H1 (cell line): ENCODE data around the gene GLCE. TPM values are rescaled to one million over a fixed set of nuclear protein-coding genes. Genes with fewer than 3 reads are reported as not detected.

ENCODE experiments used
- CTCF ChIA-PET: fragments of 300-600 bp; sonication (Branson Sonifier 250); formaldehyde crosslinking; loops from one replicate; lab custom pipeline; 2021; ENCODE audit not compliant: partially characterized antibody; lab: Charles Lee
- POLR2A ChIA-PET: fragments of 300-600 bp; sonication (Branson Sonifier 250); formaldehyde crosslinking; loops from one replicate; lab custom pipeline; 2021; ENCODE audit warnings: inconsistent platforms; ENCODE audit not compliant: partially characterized antibody; lab: Charles Lee
- DNase-seq, 2 experiments: peaks; one replicate each; pipeline versions ENCODE4 v3.0.0 to v3.0.0-alpha.2; 2010 to 2022; ENCODE audit warnings: low spot score in 2 of 2, low read depth in 1 of 2, mixed read lengths in 1 of 2
- FAIRE-seq: peaks from 2 replicates; lab custom pipeline; 2011; peaks lifted over from hg19 to GRCh38; lab: Jason Lieb, UNC
- H2AFZ ChIP-seq: 2 replicates; pipeline ENCODE4 v1.8.1; 2012; ENCODE audit warnings: low read length, inconsistent platforms
- H2AK5ac ChIP-seq: 2 replicates; pipeline ENCODE4 v1.6.1; 2013; ENCODE audit warnings: low read depth, low read length
- H2BK120ac ChIP-seq: replicated peaks from 2 replicates; pipeline ENCODE3; 2013; ENCODE audit warnings: low read depth, low read length, inconsistent platforms
- H2BK12ac ChIP-seq: 2 replicates; pipeline ENCODE4 v1.6.1; 2013; ENCODE audit warnings: low read depth, low read length
- H2BK15ac ChIP-seq: 2 replicates; pipeline ENCODE4 v1.6.1; 2013; ENCODE audit warnings: low read length
- H2BK20ac ChIP-seq: 2 replicates; pipeline ENCODE4 v1.6.1; 2013; ENCODE audit warnings: low read length
- H2BK5ac ChIP-seq: 2 replicates; pipeline ENCODE4 v1.6.1; 2013; ENCODE audit warnings: low read depth, low read length
- H3K14ac ChIP-seq: 2 replicates; pipeline ENCODE4 v1.6.1; 2013; ENCODE audit warnings: inconsistent platforms; ENCODE audit not compliant: insufficient read length
- H3K18ac ChIP-seq: 2 replicates; pipeline ENCODE4 v1.6.1; 2013; ENCODE audit warnings: low read length; ENCODE audit errors: extremely low read depth
- H3K23ac ChIP-seq: 2 replicates; pipeline ENCODE4 v1.6.1; 2013; ENCODE audit warnings: inconsistent platforms; ENCODE audit not compliant: insufficient read length
- H3K23me2 ChIP-seq: 2 replicates; pipeline ENCODE4 v1.6.1; 2013; ENCODE audit warnings: low read depth, low read length
- H3K27ac ChIP-seq: 2 replicates; pipeline ENCODE4 v1.6.1; 2011; ENCODE audit warnings: low read depth, low read length, inconsistent platforms
- H3K27me3 ChIP-seq, 4 experiments: replicated peaks in 1 of 4; 1 replicate in 1 of 4; 2 replicates in 3 of 4; pipeline versions ENCODE4 v1.6.1 to v1.8.1; 2011 to 2013; ENCODE audit warnings: low read length in 3 of 4, mild to moderate bottlenecking in 3 of 4, inconsistent platforms in 2 of 4, mixed read lengths in 2 of 4, moderate library complexity in 1 of 4; ENCODE audit not compliant: control insufficient read depth in 3 of 4, insufficient read depth in 3 of 4; ENCODE audit errors: extremely low read depth in 1 of 4
- H3K36me3 ChIP-seq, 4 experiments: 2 replicates each; pipeline versions ENCODE4 v1.6.1 to v1.8.1; 2011 to 2013; ENCODE audit warnings: mild to moderate bottlenecking in 4 of 4, low read length in 3 of 4, moderate library complexity in 2 of 4, control low read depth in 1 of 4, inconsistent platforms in 1 of 4; ENCODE audit not compliant: insufficient read depth in 4 of 4, control insufficient read depth in 2 of 4
- H3K4ac ChIP-seq: replicated peaks from 2 replicates; pipeline ENCODE3; 2013; ENCODE audit warnings: low read length, low read depth, mixed read lengths, inconsistent platforms; ENCODE audit not compliant: insufficient read length
- H3K4me1 ChIP-seq, 4 experiments: replicated peaks in 1 of 4; 1 replicate in 1 of 4; 2 replicates in 3 of 4; pipeline versions ENCODE4 v1.6.1 to v1.8.1; 2011 to 2013; ENCODE audit warnings: low read length in 3 of 4, inconsistent platforms in 2 of 4, mixed read lengths in 1 of 4; ENCODE audit not compliant: insufficient read depth in 4 of 4, control insufficient read depth in 3 of 4
- H3K4me2 ChIP-seq, 2 experiments: 2 replicates each; pipeline versions ENCODE4 v1.6.1 to v1.8.1; 2011 to 2013; ENCODE audit warnings: low read depth in 2 of 2, low read length in 2 of 2, control low read depth in 1 of 2, inconsistent platforms in 1 of 2, mild to moderate bottlenecking in 1 of 2; ENCODE audit not compliant: insufficient read depth in 1 of 2
- H3K4me3 ChIP-seq, 4 experiments: fragments of 200-600, 300-600 bp in 1 of 4; sonication (generic), shearing (Covaris generic), sonication (Bioruptor Twin) in 1 of 4; 2 replicates each; pipeline versions ENCODE4 v1.5.1 to v1.8.1; 2011 to 2016; ENCODE audit warnings: low read length in 4 of 4, low read depth in 3 of 4, control low read depth in 2 of 4, inconsistent platforms in 2 of 4, mild to moderate bottlenecking in 2 of 4, mixed read lengths in 1 of 4, moderate library complexity in 1 of 4; ENCODE audit not compliant: insufficient read depth in 2 of 4; ENCODE audit errors: extremely low read depth in 1 of 4
- H3K56ac ChIP-seq: replicated peaks from 2 replicates; pipeline ENCODE3; 2013; ENCODE audit warnings: low read depth, mild to moderate bottlenecking, mixed read lengths, low read length, inconsistent platforms; ENCODE audit not compliant: insufficient read length
- H3K79me1 ChIP-seq: 2 replicates; pipeline ENCODE4 v1.6.1; 2013; ENCODE audit warnings: low read depth, low read length, control low read depth
- H3K79me2 ChIP-seq, 2 experiments: 2 replicates each; pipeline versions ENCODE4 v1.6.1 to v1.8.1; 2012 to 2013; ENCODE audit warnings: low read length in 2 of 2, mild to moderate bottlenecking in 2 of 2, inconsistent platforms in 1 of 2; ENCODE audit not compliant: insufficient read depth in 2 of 2, control insufficient read depth in 1 of 2
- H3K9ac ChIP-seq, 4 experiments: replicated peaks in 1 of 4; 1 replicate in 1 of 4; 2 replicates in 3 of 4; pipeline versions ENCODE4 v1.6.1 to v1.8.1; 2011 to 2013; ENCODE audit warnings: low read depth in 3 of 4, low read length in 3 of 4, control low read depth in 2 of 4, mild to moderate bottlenecking in 2 of 4, moderate library complexity in 2 of 4, inconsistent platforms in 1 of 4; ENCODE audit errors: extremely low read depth in 1 of 4
- H3K9me3 ChIP-seq, 2 experiments: 2 replicates each; pipeline versions ENCODE4 v1.6.1 to v1.8.1; 2012 to 2013; ENCODE audit warnings: mild to moderate bottlenecking in 2 of 2, moderate library complexity in 2 of 2, control low read depth in 1 of 2, inconsistent platforms in 1 of 2, low read depth in 1 of 2, low read length in 1 of 2, mixed read lengths in 1 of 2; ENCODE audit not compliant: insufficient read depth in 2 of 2
- H4K20me1 ChIP-seq, 2 experiments: replicated peaks in 1 of 2; 2 replicates each; pipeline versions ENCODE3 to v1.8.1; 2011 to 2013; ENCODE audit warnings: inconsistent platforms in 2 of 2, low read length in 2 of 2, mild to moderate bottlenecking in 1 of 2; ENCODE audit not compliant: insufficient read depth in 2 of 2, control insufficient read depth in 1 of 2
- H4K5ac ChIP-seq: 2 replicates; pipeline ENCODE4 v1.6.1; 2013; ENCODE audit warnings: low read length, low read depth, mixed read lengths, inconsistent platforms; ENCODE audit not compliant: insufficient read length
- H4K8ac ChIP-seq: 2 replicates; pipeline ENCODE4 v1.8.0; 2013; ENCODE audit warnings: mild to moderate bottlenecking, moderate library complexity, low read length, inconsistent platforms; ENCODE audit not compliant: insufficient read depth; ENCODE audit errors: extremely low read depth
- H4K91ac ChIP-seq: replicated peaks from 2 replicates; pipeline ENCODE3; 2013; ENCODE audit warnings: low read length, mixed read lengths, inconsistent platforms; ENCODE audit not compliant: insufficient read length
- CEBPB ChIP-seq: IDR thresholded peaks from 2 replicates; pipeline ENCODE4 v1.6.1; 2012; ENCODE audit warnings: low read depth, low read length
- KDM4A ChIP-seq: IDR thresholded peaks from one replicate; pipeline ENCODE4 v1.7.1; 2012; ENCODE audit warnings: low read depth, mild to moderate bottlenecking, moderate library complexity, low read length, inconsistent platforms; ENCODE audit not compliant: severe bottlenecking
- MAFK ChIP-seq: IDR thresholded peaks from 2 replicates; pipeline ENCODE4 v1.6.1; 2012; ENCODE audit warnings: low read depth, mild to moderate bottlenecking, improper control_type of control experiment, low read length
- MAX ChIP-seq: IDR thresholded peaks from 2 replicates; pipeline ENCODE4 v1.6.1; 2012; ENCODE audit warnings: inconsistent platforms
- RAD21 ChIP-seq, 2 experiments: IDR thresholded peaks in 1 of 2; conservative IDR thresholded peaks in 1 of 2; 2 replicates each; pipeline ENCODE4 v1.6.1; 2011; ENCODE audit warnings: low read depth in 2 of 2, low read length in 2 of 2, improper control_type of control experiment in 1 of 2, inconsistent platforms in 1 of 2, mild to moderate bottlenecking in 1 of 2, moderate library complexity in 1 of 2
- WGBS, 2 experiments: shearing (Covaris generic) in 1 of 2; methylation state at CpG; one replicate each; pipeline versions ENCODE4 v1.1.6 to v1.1.7; 2013 to 2015; ENCODE audit warnings: low lambda C conversion rate in 2 of 2, mixed read lengths in 2 of 2, inconsistent platforms in 1 of 2, low coverage in 1 of 2, missing lambda C conversion rate in 1 of 2; ENCODE audit not compliant: insufficient replicate concordance in 2 of 2, insufficient coverage in 1 of 2, insufficient read length in 1 of 2; ENCODE audit errors: extremely low coverage in 1 of 2, missing lambda C conversion rate in 1 of 2; 5-methylcytosine and 5-hydroxymethylcytosine counted together
- polyA plus RNA-seq, 7 experiments: library from polyadenylated mRNA; depleted of rRNA in 3 of 7; stranded (reverse) in 5 of 7; unstranded in 2 of 7; fragments of >200 nt in 5 of 7; fragments of 200-250 nt in 2 of 7; gene quantifications; 1 replicate in 5 of 7; 2 replicates in 1 of 7; 4 replicates in 1 of 7; pipeline versions ENCODE4 v1.2.1 to v1.2.3, GENCODE V29; 2011 to 2013; ENCODE audit warnings: missing spikeins in 2 of 7, mixed read lengths in 2 of 7
- total RNA-seq: library from RNA; stranded (reverse); fragmentation: NEBNext Ultra II Directional; extraction: Animal tissue kit (Norgen Biotek cat#: 25700); gene quantifications from 2 replicates; pipeline ENCODE4 v1.2.1, GENCODE V29; 2021

Gene GLCE
- total and polyA plus RNA-seq, 2 of the 8 experiments (the other 6 are each of a cell fraction or from before 2014, with no cell fraction given), result 17.1 to 22.7 TPM

GRCh38 chr15:69224383-69224782, 63.9 kb downstream of the GLCE start:
- Histone ChIP-seq H3K4ac (no peak overlapping the region), H3K4me1 (peaks cover 0 to 8% (median 3%) of the 10 kb centered on the region in 4 experiments; a peak in 4 of 7 replicates), H2AK5ac (no peak overlapping the region), H3K79me1 (no peaks in the 10 kb centered on the region), H2BK12ac (no peak overlapping the region), H2BK5ac (no peak overlapping the region; the same call in 1 of the 2 replicates), H4K20me1 (no peaks in the 10 kb centered on the region), H3K56ac (no peak overlapping the region), H4K91ac (no peak overlapping the region), H2BK120ac (no peak overlapping the region), H2BK20ac (no peak overlapping the region), H2BK15ac (peak overlapping the region; percentile 48; the same call in 1 of the 2 replicates), H3K18ac (no peak overlapping the region), H3K4me3 (no peak overlapping the region; a peak in 1 of 8 replicates), H3K36me3 (no peaks in the 10 kb centered on the region; a peak in 3 of 8 replicates), H3K27ac (no peak overlapping the region), H3K4me2 (peak overlapping the region in 1 of 2 experiments; percentile 33; a peak in 1 of 4 replicates), H3K14ac (no peak overlapping the region), H4K8ac (no peak overlapping the region), H4K5ac (no peak overlapping the region), H3K23ac (no peak overlapping the region), H3K9me3 (0 out of 4 replicates have a peak, but pooled peaks cover 0 to 3% of the 10 kb centered on the region in 2 experiments), H3K9ac (no peak overlapping the region; a peak in 1 of 7 replicates), H3K23me2 (no peaks in the 10 kb centered on the region), H2AFZ (no peak overlapping the region), H3K27me3 (peaks cover 0 to 1% (median 0%) of the 10 kb centered on the region in 4 experiments; a peak in 1 of 7 replicates), H3K79me2 (no peaks in the 10 kb centered on the region; a peak in 1 of 4 replicates)
- TF ChIP-seq CEBPB (peak; percentile 89), KDM4A (no peak), MAFK (no peak), MAX (peak; percentile 26; the same call in 1 of the 2 replicates), RAD21 (IDR thresholded peaks at IDR 0.05 in 1 of 2, conservative IDR thresholded peaks at IDR 0.05 in 1 of 2; ENCODE audit: low read depth in 2 of 2, low read length in 2 of 2) (0 out of 4 replicates have a peak, but pooled peaks of 1 of the 2 experiments have one; percentile 2)
- CTCF ChIA-PET, result interaction anchor here (0.7 to 5.2 kb wide), 11 partner anchors 10 to 169 kb away, joined by 3 to 28 read pairs (median 4); no protein-coding TSS in a partner anchor
- WGBS, 2 experiments, result 32% methylated on average over 2 of the region's 2 CpGs; no CpG with 5 or more reads in 1 of the 2 experiments
- POLR2A ChIA-PET, result no interaction called here
- no peak for DNase-seq
- peak; percentile 71 for FAIRE-seq
